AG04450 (cell line): Measurements from ENCODE around the gene CEP78. TPM values are rescaled to one million over a fixed set of nuclear protein-coding genes. Genes with fewer than 3 reads are reported as not detected.

Source experiments
- CTCF ChIA-PET: fragments of 300-600, 350-600 bp; formaldehyde crosslinking; extraction: SDS; loops from one replicate; lab custom pipeline; 2022; ENCODE audit warnings: antibody characterized with exemption, inconsistent platforms; lab: Charles Lee
- POLR2A ChIA-PET: fragments of 350-600 bp; formaldehyde crosslinking; extraction: SDS; loops from one replicate; lab custom pipeline; 2021; ENCODE audit warnings: antibody characterized with exemption, inconsistent platforms; lab: Yijun Ruan, JAX
- DNase-seq: peaks from one replicate; pipeline ENCODE4 v3.0.0-alpha.2; 2011; ENCODE audit warnings: low read depth, low spot score
- H3K27ac ChIP-seq: one replicate; pipeline ENCODE4 v1.5.1; 2012; ENCODE audit warnings: low read depth, low read length, control low read depth
- H3K27me3 ChIP-seq: one replicate; pipeline ENCODE4 v1.6.0; 2012; ENCODE audit warnings: low read length; ENCODE audit not compliant: control insufficient read depth, insufficient read depth
- H3K4me3 ChIP-seq: 2 replicates; pipeline ENCODE4 v1.5.1; 2011; ENCODE audit warnings: mild to moderate bottlenecking, low read depth, low read length, control low read depth
- H3K9me3 ChIP-seq: 2 replicates; pipeline ENCODE4 v1.5.1; 2012; ENCODE audit warnings: low read length; ENCODE audit not compliant: control insufficient read depth, insufficient read depth
- CTCF ChIP-seq: IDR thresholded peaks from 2 replicates; pipeline ENCODE4 v1.5.1; 2011; ENCODE audit warnings: low read depth, low read length, control low read depth, inconsistent platforms
- polyA plus RNA-seq: library from polyadenylated mRNA; depleted of rRNA; stranded (reverse); fragments of >200 nt; gene quantifications from 2 replicates; pipeline ENCODE4 v1.2.3, GENCODE V29; 2011

The CEP78 gene
- polyA plus RNA-seq, 1 experiment: 11.0 TPM

- TF ChIP-seq CTCF: no peak
- H3K4me3 ChIP-seq: no peak overlapping the region
- no peak for DNase-seq
- CTCF ChIA-PET: no interaction called here
- H3K9me3 ChIP-seq: no peaks in the 10 kb centered on the region
- no peak overlapping the region for H3K27ac ChIP-seq
- POLR2A ChIA-PET: no interaction called here
- no peaks in the 10 kb centered on the region for H3K27me3 ChIP-seq
Measured at GRCh38 chr9:78248635-78249034, 12.8 kb downstream of the CEP78 start.

- CTCF ChIA-PET: interaction anchor here (0.7 kb wide), 1 partner anchor 44 kb away, joined by 5 read pairs; no protein-coding TSS in a partner anchor
- Histone ChIP-seq H3K4me3 (no peak overlapping the region), H3K27ac (no peak overlapping the region), H3K27me3 (no peaks in the 10 kb centered on the region), H3K9me3 (no peaks in the 10 kb centered on the region)
- POLR2A ChIA-PET: no interaction called here
- no peak for TF ChIP-seq CTCF
- DNase-seq: no peak
Measured at GRCh38 chr9:78249542-78249941, 13.7 kb downstream of the CEP78 start.

- Histone ChIP-seq H3K4me3 (no peak overlapping the region), H3K27ac (no peak overlapping the region), H3K9me3 (no peaks in the 10 kb centered on the region), H3K27me3 (no peaks in the 10 kb centered on the region)
- DNase-seq: no peak
- ChIA-PET CTCF (interaction anchor here (1.1 to 1.2 kb wide), 2 partner anchors 9 to 11 kb away, joined by 3 to 5 read pairs; no protein-coding TSS in a partner anchor), POLR2A (no interaction called here)
- no peak for TF ChIP-seq CTCF
Measured at GRCh38 chr9:78252616-78253015, 16.7 kb downstream of the CEP78 start.

GRCh38 chr9:78253285-78253684, 17.4 kb downstream of the CEP78 start:
- H3K27ac ChIP-seq: no peak overlapping the region
- CTCF ChIA-PET: interaction anchor here (1.1 to 1.2 kb wide), 2 partner anchors 8 to 10 kb away, joined by 3 to 5 read pairs; no protein-coding TSS in a partner anchor
- H3K27me3 ChIP-seq: no peaks in the 10 kb centered on the region

More at GRCh38 chr9:78253285-78253684, 17.4 kb downstream of the CEP78 start:
- POLR2A ChIA-PET: no interaction called here
- no peak for DNase-seq
- Histone ChIP-seq H3K4me3 (no peak overlapping the region), H3K9me3 (no peaks in the 10 kb centered on the region)
- TF ChIP-seq CTCF: no peak
